NCI-H345 treated with DMSO at 0.1 percent for 48 hours (cell line): Measurements from ENCODE around the gene TGFB1I1.
"Not testable (repeated sequence)": the region's sequence is repeated elsewhere in the genome, so short reads cannot be mapped to it uniquely, and the experiment has no call there.

Experiments used
- DNase-seq: peaks from one replicate; lab custom pipeline; 2025; ENCODE audit not compliant: unreplicated experiment; lab: John Stamatoyannopoulos, UW

The TGFB1I1 gene

GRCh38 chr16:31471875-31472708, at the start of gene TGFB1I1:
Gene TGFB1I1, plus strand, starts transcription at chr16:31472152. Its CDS starts 37 bp downstream, at chr16:31472189.
- DNase-seq, result no peak

- no peak for DNase-seq
Observed at GRCh38 chr16:31423241-31423640, 48.7 kb upstream of the TGFB1I1 start.

- no peak for DNase-seq
Observed at GRCh38 chr16:31423801-31424200, 48.2 kb upstream of the TGFB1I1 start.

GRCh38 chr16:31427441-31428278, 44.3 kb upstream of the TGFB1I1 start:
- DNase-seq, result no peak

GRCh38 chr16:31428279-31428597, 43.7 kb upstream of the TGFB1I1 start, which contains the start of gene COX6A2:
Gene COX6A2, minus strand, starts transcription at chr16:31428360. Its CDS starts 35 bp downstream, at chr16:31428325.
- DNase-seq, result no peak

GRCh38 chr16:31428638-31429247, 43.2 kb upstream of the TGFB1I1 start:
- no peak for DNase-seq

GRCh38 chr16:31429314-31429713, 42.6 kb upstream of the TGFB1I1 start:
- no peak for DNase-seq

GRCh38 chr16:31429796-31430195, 42.2 kb upstream of the TGFB1I1 start:
- no peak for DNase-seq

GRCh38 chr16:31430380-31431052, 41.4 kb upstream of the TGFB1I1 start:
- DNase-seq, result no peak

GRCh38 chr16:31435341-31436220, 36.4 kb upstream of the TGFB1I1 start:
- no peak for DNase-seq

GRCh38 chr16:31436221-31437045, 35.5 kb upstream of the TGFB1I1 start:
- no peak for DNase-seq

GRCh38 chr16:31438414-31438813, 33.5 kb upstream of the TGFB1I1 start:
- no peak for DNase-seq

GRCh38 chr16:31439023-31439422, 32.9 kb upstream of the TGFB1I1 start:
- DNase-seq, result not testable (repeated sequence)

GRCh38 chr16:31439519-31439918, 32.4 kb upstream of the TGFB1I1 start:
- no peak for DNase-seq

GRCh38 chr16:31440516-31441184, 31.3 kb upstream of the TGFB1I1 start:
- no peak for DNase-seq

GRCh38 chr16:31441956-31442355, 30.0 kb upstream of the TGFB1I1 start:
- no peak for DNase-seq

- DNase-seq, result not testable (repeated sequence)
Observed at GRCh38 chr16:31445931-31446330, 26.0 kb upstream of the TGFB1I1 start.

GRCh38 chr16:31451201-31451600, 20.8 kb upstream of the TGFB1I1 start:
- DNase-seq, result no peak
